Coronary artery (tissue), 2 donors: ENCODE measurements around the gene USP7.

Experiments
- DNase-seq: peaks from one replicate; pipeline ENCODE4 v3.0.0-alpha.2; 2017; ENCODE audit warnings: low spot score
- H3K27ac ChIP-seq, 2 donors: fragments of 200-600 bp; sonication (generic); one replicate each; pipeline ENCODE4 v1.5.1; 2016 to 2019
- H3K4me3 ChIP-seq: fragments of 200-600 bp; sonication (generic); 2 replicates; pipeline ENCODE4 v1.5.1; 2016; ENCODE audit warnings: mild to moderate bottlenecking, moderate library complexity
- TF ChIP-seq, protein P1 (sequence below): fragments of 200-600 bp; sonication (generic); IDR thresholded peaks from one replicate; pipeline ENCODE4 v1.5.1; 2019; ENCODE audit warnings: antibody characterized with exemption

USP7 gene

DNA sequence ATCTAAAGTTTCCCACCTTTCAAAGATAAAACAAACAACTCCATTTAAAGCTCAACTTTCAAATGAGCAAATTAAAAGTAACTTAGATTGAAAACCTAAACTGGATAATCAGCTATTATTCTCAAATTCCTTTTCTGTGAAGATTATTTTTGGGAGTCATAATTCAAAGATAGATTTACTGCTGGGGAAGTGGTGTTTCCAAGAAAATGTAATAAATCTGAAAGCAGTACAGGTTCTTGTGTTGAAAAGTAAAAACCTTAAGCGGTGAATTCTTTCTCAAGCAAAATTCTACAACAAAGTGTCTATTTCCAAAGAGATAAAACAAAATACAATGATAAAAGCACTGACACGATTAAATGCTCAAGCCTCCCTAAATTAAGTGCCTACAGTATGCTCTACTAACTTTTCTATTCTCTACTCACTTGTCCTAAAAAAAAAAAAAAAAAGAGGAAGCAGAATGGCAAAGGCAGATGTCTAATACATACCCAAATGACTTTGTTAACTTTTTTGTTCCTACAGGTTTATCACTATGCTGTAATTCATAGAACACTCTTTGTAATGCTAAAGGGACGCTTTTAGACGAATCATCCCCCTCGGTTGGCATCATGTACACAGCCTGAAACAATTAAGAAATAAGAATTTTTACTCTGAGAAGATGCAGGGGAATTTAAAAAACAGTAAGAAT lies 47.0 kb downstream of the USP7 start:
- TF ChIP-seq, protein P1, sequence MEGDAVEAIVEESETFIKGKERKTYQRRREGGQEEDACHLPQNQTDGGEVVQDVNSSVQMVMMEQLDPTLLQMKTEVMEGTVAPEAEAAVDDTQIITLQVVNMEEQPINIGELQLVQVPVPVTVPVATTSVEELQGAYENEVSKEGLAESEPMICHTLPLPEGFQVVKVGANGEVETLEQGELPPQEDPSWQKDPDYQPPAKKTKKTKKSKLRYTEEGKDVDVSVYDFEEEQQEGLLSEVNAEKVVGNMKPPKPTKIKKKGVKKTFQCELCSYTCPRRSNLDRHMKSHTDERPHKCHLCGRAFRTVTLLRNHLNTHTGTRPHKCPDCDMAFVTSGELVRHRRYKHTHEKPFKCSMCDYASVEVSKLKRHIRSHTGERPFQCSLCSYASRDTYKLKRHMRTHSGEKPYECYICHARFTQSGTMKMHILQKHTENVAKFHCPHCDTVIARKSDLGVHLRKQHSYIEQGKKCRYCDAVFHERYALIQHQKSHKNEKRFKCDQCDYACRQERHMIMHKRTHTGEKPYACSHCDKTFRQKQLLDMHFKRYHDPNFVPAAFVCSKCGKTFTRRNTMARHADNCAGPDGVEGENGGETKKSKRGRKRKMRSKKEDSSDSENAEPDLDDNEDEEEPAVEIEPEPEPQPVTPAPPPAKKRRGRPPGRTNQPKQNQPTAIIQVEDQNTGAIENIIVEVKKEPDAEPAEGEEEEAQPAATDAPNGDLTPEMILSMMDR: no peak
- DNase-seq: no peak
- H3K27ac ChIP-seq: no peak overlapping the region
- H3K4me3 ChIP-seq: no peak overlapping the region

DNA sequence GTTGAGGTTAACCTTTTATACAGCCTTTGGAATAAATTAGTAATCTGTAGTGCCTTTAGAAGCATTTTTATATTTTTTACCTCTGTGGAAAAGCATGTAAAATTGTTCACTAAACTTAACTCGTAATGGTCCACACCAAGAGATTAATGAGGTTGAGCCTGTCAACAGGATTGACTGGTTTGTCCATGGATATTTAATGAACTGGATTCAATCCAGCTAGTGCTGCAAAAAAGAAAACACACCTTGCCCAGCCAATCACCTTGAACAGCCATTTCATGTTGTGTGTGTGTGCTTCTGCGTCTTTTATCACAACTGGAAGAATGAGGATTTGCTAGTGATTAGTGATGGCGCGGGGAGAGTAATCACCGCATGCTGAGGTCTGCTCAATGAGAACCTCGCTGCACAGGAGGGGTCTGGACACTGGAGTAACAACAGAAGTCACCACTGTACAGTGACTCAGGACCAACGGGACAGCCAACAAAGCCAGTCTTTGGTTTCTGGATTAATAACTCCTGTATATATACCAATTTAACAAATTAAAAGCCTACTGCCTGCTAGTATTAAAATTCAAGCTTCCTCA lies 47.9 kb downstream of the USP7 start:
- no peak for DNase-seq
- TF ChIP-seq, protein P1: no peak
- H3K27ac ChIP-seq: no peak overlapping the region
- H3K4me3 ChIP-seq: no peak overlapping the region

DNA sequence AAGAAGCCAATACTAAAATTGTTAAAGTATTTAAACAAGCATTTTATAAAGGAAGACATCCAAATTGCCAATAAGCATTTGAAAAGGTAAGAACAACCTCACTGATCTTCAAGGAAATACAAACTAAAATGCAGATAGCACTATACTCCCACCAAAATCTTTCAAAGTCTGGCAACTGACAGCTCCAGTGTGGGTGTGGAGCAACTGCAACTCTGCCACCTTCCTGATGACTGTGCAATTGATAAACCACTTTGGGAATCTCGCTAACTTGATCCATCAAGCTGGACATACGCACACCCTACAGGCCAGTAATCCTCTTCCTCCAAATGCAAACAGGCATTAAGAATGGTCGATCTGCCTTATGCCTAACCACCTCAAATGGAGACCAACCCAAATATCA lies 49.6 kb downstream of the USP7 start:
- DNase-seq: no peak
- no peak overlapping the region for H3K4me3 ChIP-seq
- TF ChIP-seq, protein P1: no peak

DNA sequence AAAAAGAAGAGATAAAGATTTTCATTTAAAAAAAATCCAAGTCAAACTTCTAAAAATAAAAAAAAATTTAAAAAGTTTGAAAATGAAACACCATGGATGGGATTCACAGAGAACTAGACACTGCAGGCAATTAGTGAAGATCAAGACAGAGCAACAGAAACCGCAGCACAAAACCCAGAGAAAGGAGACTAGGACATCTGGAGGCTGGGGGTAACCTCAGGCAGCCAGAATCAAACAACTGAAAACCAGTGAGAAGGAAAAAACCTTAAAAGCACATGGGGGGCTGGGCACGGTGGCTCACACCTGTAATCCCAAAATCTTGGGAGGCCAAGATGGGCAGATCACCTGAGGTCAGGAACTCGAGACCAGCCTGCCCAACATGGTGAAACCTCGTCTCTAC lies 50.9 kb downstream of the USP7 start:
- Histone ChIP-seq H3K27ac (no peak overlapping the region), H3K4me3 (no peak overlapping the region)
- TF ChIP-seq, protein P1: no peak
- DNase-seq: no peak

More for the DNA sequence above, 49.6 kb downstream of the USP7 start:
- no peak overlapping the region for H3K27ac ChIP-seq

DNA sequence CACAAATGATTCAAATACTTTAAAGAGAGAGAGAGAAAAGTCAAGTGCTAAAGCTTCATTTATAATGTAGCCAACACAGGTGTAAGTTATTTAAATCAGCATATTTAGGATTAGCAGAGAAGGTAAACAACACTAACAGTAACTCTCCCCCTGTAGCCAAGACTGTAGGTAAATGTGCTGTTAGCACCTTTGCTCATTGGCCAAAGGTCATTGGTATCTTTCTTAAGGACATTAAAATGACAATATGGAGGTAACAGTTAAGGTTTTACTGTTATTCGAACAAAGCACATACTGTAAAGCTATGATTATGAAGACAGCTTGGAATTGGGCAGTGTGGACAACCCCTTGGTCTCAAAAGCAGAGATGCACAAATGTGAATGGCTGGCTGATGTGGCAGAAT lies 52.9 kb downstream of the USP7 start:
- Histone ChIP-seq H3K27ac (no peak overlapping the region), H3K4me3 (no peak overlapping the region)

DNA sequence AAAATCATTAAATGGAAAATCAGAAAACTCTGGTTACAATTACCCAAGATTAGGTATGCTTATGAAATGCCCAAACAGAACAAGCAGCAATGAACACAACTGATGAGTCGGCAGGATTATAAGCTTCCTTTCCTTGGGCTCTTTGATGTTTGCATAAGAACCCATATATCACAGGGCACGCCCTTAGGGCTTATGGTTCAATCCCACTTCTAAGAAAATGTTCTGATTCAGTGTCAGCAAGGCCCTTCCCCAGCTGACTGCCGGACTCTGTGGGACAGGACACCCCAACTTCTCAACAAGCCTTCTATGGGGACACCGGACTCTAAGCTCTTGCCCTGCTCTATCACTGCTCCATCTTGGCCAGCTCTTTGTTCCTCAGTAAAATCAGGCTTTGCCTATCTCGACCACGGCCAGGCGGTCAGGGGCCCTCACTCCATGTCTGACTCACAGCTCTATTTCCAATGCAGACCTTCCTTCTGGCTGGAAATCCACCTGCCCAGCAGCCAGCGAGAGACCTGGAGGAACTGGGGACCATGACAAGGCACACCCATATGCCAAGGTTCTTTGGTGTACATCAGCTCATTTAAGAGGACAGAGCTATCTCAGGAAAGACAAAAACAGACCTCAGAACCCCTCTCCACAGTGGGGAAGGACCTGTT lies 54.8 kb downstream of the USP7 start:
- Histone ChIP-seq H3K27ac (no peak overlapping the region), H3K4me3 (no peak overlapping the region)
- TF ChIP-seq, protein P1: no peak
- no peak for DNase-seq

More for the DNA sequence above, 52.9 kb downstream of the USP7 start:
- no peak for DNase-seq
- TF ChIP-seq, protein P1: no peak
